ENCODE measurements around the gene CEP85L. TPM values are rescaled to one million over a fixed set of nuclear protein-coding genes. Genes with fewer than 3 reads are reported as not detected.

CEP85L gene
- total RNA-seq, 4 donors from 2014 or later = 10.9 to 22.6 (median 16.7) TPM

DNA sequence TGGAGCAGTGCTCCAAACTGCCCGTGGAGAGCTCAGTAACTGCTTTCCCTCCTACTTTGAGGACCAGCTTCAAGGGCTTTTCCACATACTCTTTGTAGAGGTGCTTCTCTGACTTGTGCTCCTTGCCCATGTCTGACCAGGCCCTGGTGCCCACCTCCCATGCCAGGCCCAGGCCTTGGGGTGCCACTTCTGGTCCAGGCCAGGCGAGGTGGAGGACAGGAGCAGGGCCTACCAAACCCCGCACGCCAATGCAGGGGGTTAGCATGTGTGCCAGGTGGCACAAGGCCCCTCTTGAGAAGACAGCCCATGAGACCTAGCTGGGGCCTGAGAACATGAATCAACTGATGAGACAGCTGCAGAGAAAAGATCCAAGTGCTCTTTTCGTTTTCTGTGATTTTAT lies 150.3 kb downstream of the CEP85L start:
- H3K27ac ChIP-seq = no peak overlapping the region
- no peaks in the 10 kb centered on the region for H3K9me3 ChIP-seq
- 76% methylated on average over 2 of the region's 5 CpGs; no CpG with 5 or more reads in 1 of the 2 donors for WGBS, 2 donors (ENCODE audit: low coverage in 1 of 2)
- H3K36me3 ChIP-seq = peaks cover 0 to 8% of the 10 kb centered on the region in 2 donors
- TF ChIP-seq POLR2AphosphoS5 (IDR thresholded peaks at IDR 0.05) (no peak), EP300 (IDR thresholded peaks at IDR 0.05) (no peak), POLR2A (IDR thresholded peaks at IDR 0.05) (no peak)
- TF ChIP-seq, protein P1, sequence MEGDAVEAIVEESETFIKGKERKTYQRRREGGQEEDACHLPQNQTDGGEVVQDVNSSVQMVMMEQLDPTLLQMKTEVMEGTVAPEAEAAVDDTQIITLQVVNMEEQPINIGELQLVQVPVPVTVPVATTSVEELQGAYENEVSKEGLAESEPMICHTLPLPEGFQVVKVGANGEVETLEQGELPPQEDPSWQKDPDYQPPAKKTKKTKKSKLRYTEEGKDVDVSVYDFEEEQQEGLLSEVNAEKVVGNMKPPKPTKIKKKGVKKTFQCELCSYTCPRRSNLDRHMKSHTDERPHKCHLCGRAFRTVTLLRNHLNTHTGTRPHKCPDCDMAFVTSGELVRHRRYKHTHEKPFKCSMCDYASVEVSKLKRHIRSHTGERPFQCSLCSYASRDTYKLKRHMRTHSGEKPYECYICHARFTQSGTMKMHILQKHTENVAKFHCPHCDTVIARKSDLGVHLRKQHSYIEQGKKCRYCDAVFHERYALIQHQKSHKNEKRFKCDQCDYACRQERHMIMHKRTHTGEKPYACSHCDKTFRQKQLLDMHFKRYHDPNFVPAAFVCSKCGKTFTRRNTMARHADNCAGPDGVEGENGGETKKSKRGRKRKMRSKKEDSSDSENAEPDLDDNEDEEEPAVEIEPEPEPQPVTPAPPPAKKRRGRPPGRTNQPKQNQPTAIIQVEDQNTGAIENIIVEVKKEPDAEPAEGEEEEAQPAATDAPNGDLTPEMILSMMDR (IDR thresholded peaks at IDR 0.05) = no peak
- H3K4me1 ChIP-seq = no peaks in the 10 kb centered on the region
- H3K4me3 ChIP-seq = no peak overlapping the region
- H3K27me3 ChIP-seq = no peaks in the 10 kb centered on the region
- ATAC-seq = no peak

DNA sequence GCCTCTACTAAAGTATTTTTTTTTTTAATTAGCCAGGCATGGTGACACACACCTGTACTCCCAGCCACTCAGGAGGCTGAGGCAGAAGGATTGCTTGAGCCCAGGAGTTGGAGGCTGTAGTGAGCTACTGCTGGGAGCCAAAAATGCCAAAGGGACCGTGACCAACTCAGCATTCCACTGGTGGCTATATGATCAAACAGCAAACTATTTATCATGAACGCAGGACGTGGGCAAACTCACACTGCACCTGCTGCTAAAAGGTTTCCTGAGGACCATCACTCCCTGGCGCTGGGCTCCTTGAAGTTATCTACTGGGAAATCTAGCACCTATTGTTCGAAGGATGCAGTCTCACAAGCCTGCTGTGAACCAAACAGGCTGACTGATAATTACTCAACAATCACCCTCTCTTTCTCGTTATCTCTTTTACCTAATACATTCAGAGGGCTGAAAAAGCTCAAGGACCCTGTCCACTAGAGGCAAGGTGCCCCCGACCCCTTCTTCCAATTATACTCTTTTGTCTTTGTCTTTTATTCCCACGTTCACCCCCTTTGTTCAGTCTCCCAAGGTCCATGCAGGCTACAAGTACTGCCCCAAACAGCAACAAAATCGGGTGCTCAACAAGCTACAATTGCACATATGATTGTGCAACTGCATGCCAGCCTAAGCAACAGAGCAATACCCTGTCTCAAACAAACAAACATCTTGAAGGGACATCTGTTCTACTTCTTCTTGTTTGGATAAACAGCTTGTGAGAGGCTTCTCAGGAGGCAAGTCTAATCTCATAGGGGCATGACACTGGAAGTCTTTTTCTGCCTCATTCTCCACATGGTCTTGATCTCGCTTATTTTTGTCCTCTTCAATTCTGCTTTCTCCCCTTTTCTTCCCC lies 151.0 kb downstream of the CEP85L start:
- Histone ChIP-seq H3K27ac (no peak overlapping the region), H3K4me3 (no peak overlapping the region), H3K4me1 (no peaks in the 10 kb centered on the region), H3K9me3 (no peaks in the 10 kb centered on the region), H3K36me3 (peaks cover 0 to 8% of the 10 kb centered on the region in 2 donors), H3K27me3 (no peaks in the 10 kb centered on the region)
- ATAC-seq = no peak
- TF ChIP-seq POLR2AphosphoS5 (IDR thresholded peaks at IDR 0.05) = no peak
- no peak for TF ChIP-seq POLR2A (IDR thresholded peaks at IDR 0.05)
- no peak for TF ChIP-seq EP300 (IDR thresholded peaks at IDR 0.05)
- TF ChIP-seq, protein P1 (IDR thresholded peaks at IDR 0.05) = no peak
- WGBS, 2 donors (ENCODE audit: low coverage in 1 of 2) = 93 to 97% methylated on average over 5 to 10 of the region's 10 CpGs

GRCh38 chr6:118495485-118496280 lies 155.7 kb downstream of the CEP85L start:
- Histone ChIP-seq H3K36me3 (peaks cover 0 to 12% of the 10 kb centered on the region in 2 donors), H3K27me3 (no peaks in the 10 kb centered on the region), H3K4me1 (peaks cover 0 to 7% (median 0%) of the 10 kb centered on the region in 3 donors), H3K4me3 (no peak overlapping the region), H3K9me3 (no peaks in the 10 kb centered on the region), H3K27ac (no peak overlapping the region)
- TF ChIP-seq POLR2A (IDR thresholded peaks at IDR 0.05) (no peak), POLR2AphosphoS5 (IDR thresholded peaks at IDR 0.05) (no peak), EP300 (IDR thresholded peaks at IDR 0.05) (no peak)
- TF ChIP-seq, protein P1 (IDR thresholded peaks at IDR 0.05) = no peak
- ATAC-seq = no peak
- 93 to 100% methylated on average over 3 of the region's 5 CpGs for WGBS, 2 donors (ENCODE audit: low coverage in 1 of 2)

DNA sequence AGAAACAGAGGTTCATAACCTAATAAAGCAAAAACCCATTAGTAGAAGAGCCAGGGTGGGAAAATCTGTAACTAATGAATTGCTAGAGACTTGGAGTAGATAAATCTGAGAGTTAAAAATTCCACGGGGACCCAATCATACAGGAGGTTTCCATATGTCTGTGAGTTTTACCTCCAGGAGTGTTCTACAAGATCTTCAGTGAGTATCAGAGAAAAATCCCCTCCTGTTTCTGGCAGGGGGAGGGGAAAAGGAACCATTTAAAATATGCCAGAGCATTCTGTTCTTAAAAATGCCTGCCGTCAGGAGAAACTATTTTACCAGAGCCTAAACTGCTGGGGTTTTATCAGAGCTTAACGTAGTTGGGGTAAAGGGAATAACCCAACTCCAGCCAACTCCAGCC lies 157.3 kb downstream of the CEP85L start:
- Histone ChIP-seq H3K27me3 (no peaks in the 10 kb centered on the region), H3K9me3 (peaks cover 0 to 9% (median 0%) of the 10 kb centered on the region in 3 donors), H3K36me3 (peaks cover 0 to 27% of the 10 kb centered on the region in 2 donors), H3K27ac (no peak overlapping the region), H3K4me3 (no peak overlapping the region), H3K4me1 (peaks cover 0 to 7% (median 0%) of the 10 kb centered on the region in 3 donors)
- TF ChIP-seq POLR2A (IDR thresholded peaks at IDR 0.05) (no peak), POLR2AphosphoS5 (IDR thresholded peaks at IDR 0.05) (no peak), EP300 (IDR thresholded peaks at IDR 0.05) (no peak)
- TF ChIP-seq, protein P1 (IDR thresholded peaks at IDR 0.05) = no peak
- ATAC-seq = no peak
- 44% methylated on average over 3 of the region's 3 CpGs; no CpG with 5 or more reads in 1 of the 2 donors for WGBS, 2 donors (ENCODE audit: low coverage in 1 of 2)

Measured in gastroesophageal sphincter (tissue), 4 donors.